GM12872 (cell line): ENCODE data around the gene SAMD11.
A peak's percentile ranks its signal among the peaks of the same experiment; 100 is the strongest.

Experiments used
- CTCF ChIP-seq: IDR thresholded peaks from 3 replicates; pipeline ENCODE4 v1.5.1; 2011; ENCODE audit warnings: low read depth, mild to moderate bottlenecking, low read length, moderate library complexity; ENCODE audit not compliant: insufficient read depth

SAMD11 gene

DNA sequence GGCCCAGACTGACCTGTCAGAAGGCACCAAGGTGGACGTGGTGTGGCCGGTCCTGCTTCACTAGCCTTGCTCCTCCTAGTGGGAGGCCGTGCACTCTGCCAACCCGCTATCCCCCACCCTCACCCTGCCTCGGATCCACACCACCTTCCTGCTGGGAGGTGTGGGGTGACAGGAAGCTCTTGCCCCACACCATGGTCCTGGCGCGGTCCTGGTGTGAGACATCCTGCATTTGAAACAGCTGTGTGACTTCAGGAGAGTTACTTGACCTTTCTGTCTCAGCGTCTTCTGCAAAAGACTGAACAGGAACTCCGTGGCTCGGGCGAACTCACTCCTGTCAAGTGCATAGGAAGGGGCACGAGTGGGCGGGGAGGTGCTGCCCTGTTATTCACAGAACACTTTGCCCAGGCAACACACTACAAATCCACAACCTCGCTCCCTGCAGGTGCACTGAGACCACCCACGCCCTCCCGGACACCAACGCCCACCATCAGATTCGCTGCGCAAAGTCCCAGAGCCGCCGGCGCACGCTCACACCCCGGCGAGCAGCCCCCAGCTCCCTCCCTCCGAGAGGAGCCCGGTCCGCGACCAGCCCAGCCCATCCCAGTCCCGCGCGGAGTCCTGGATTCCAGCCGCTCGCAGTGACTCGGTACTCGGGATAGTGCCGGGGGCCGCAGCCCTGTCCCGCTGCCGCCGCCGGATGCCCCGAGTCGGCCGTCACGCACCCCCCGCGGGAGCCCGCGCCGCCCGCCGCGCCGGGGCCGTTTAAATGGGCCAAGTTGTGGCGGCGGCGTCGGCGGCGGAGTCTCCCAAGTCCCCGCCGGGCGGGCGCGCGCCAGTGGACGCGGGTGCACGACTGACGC lies at the start of gene SAMD11:
Gene SAMD11 (plus strand): TSS at position 793 of the 860 bp plus-strand sequence. CDS start 509 bp downstream, outside the sequence.
- TF ChIP-seq CTCF = no peak

GRCh38 chr1:876428-877208 lies 47.1 kb upstream of the SAMD11 start:
- peak; percentile 12; the same call in 1 of the 3 replicates for TF ChIP-seq CTCF

GRCh38 chr1:886311-886710 lies 37.4 kb upstream of the SAMD11 start:
- no peak for TF ChIP-seq CTCF

DNA sequence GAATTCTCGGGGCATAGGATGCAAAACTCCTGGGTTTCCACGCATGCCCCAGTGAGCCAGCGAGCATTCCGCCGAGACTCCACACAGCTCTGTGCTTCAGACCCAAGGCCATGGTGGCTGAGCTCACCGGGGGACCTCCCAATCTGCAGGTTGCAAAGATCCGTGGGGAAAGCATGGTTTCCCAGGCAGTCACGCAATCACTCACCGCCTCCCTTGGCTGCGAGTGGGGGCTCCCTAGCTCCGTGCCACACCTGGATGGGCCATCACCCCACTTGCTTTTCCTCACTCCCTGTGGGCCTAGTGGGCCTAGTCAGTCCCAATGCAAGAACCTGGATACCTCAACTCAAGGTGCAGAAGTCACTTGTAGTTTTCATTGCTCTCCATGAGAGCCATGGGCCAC lies 37.0 kb upstream of the SAMD11 start:
- no peak for TF ChIP-seq CTCF

- TF ChIP-seq CTCF = no peak
These were observed 35.4 kb upstream of the SAMD11 start for GRCh38 chr1:888297-888696.

- TF ChIP-seq CTCF = no peak
These were observed 33.1 kb upstream of the SAMD11 start for GRCh38 chr1:890661-891060.

DNA sequence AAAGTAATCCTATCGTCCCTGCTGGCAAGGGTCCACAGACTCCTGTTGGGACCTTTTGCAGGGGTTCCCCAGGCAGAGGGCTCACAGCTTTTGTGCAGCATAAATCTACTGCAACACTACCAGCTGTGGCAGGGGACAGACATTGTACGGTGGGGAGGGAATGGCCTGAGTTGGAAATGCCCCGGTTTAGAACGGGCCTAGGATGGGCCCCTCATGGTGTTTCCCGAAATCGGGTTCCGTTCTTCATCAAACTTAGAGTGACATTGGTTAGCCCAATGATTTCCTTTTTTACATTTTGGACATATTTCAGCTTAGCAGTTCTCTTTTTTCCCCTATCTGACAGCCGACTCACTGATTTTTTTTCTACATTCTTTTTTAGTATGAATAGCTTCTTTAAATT lies 26.5 kb upstream of the SAMD11 start:
- TF ChIP-seq CTCF = no peak
